H1 (cell line): ENCODE data around the gene PRKAG1. TPM values are rescaled to one million over a fixed set of nuclear protein-coding genes. Genes with fewer than 3 reads are reported as not detected.

Experiments
- CTCF ChIA-PET: fragments of 300-600 bp; sonication (Branson Sonifier 250); formaldehyde crosslinking; loops from one replicate; lab custom pipeline; 2021; ENCODE audit not compliant: partially characterized antibody; lab: Charles Lee
- POLR2A ChIA-PET: fragments of 300-600 bp; sonication (Branson Sonifier 250); formaldehyde crosslinking; loops from one replicate; lab custom pipeline; 2021; ENCODE audit warnings: inconsistent platforms; ENCODE audit not compliant: partially characterized antibody; lab: Charles Lee
- DNase-seq, 2 experiments: peaks; one replicate each; pipeline versions ENCODE4 v3.0.0 to v3.0.0-alpha.2; 2010 to 2022; ENCODE audit warnings: low spot score in 2 of 2, low read depth in 1 of 2, mixed read lengths in 1 of 2
- FAIRE-seq: peaks from 2 replicates; lab custom pipeline; 2011; peaks lifted over from hg19 to GRCh38; lab: Jason Lieb, UNC
- H2AFZ ChIP-seq: 2 replicates; pipeline ENCODE4 v1.8.1; 2012; ENCODE audit warnings: low read length, inconsistent platforms
- H2AK5ac ChIP-seq: 2 replicates; pipeline ENCODE4 v1.6.1; 2013; ENCODE audit warnings: low read depth, low read length
- H2BK120ac ChIP-seq: replicated peaks from 2 replicates; pipeline ENCODE3; 2013; ENCODE audit warnings: low read depth, low read length, inconsistent platforms
- H2BK12ac ChIP-seq: 2 replicates; pipeline ENCODE4 v1.6.1; 2013; ENCODE audit warnings: low read depth, low read length
- H2BK15ac ChIP-seq: 2 replicates; pipeline ENCODE4 v1.6.1; 2013; ENCODE audit warnings: low read length
- H2BK20ac ChIP-seq: 2 replicates; pipeline ENCODE4 v1.6.1; 2013; ENCODE audit warnings: low read length
- H2BK5ac ChIP-seq: 2 replicates; pipeline ENCODE4 v1.6.1; 2013; ENCODE audit warnings: low read depth, low read length
- H3K14ac ChIP-seq: 2 replicates; pipeline ENCODE4 v1.6.1; 2013; ENCODE audit warnings: inconsistent platforms; ENCODE audit not compliant: insufficient read length
- H3K18ac ChIP-seq: 2 replicates; pipeline ENCODE4 v1.6.1; 2013; ENCODE audit warnings: low read length; ENCODE audit errors: extremely low read depth
- H3K23ac ChIP-seq: 2 replicates; pipeline ENCODE4 v1.6.1; 2013; ENCODE audit warnings: inconsistent platforms; ENCODE audit not compliant: insufficient read length
- H3K23me2 ChIP-seq: 2 replicates; pipeline ENCODE4 v1.6.1; 2013; ENCODE audit warnings: low read depth, low read length
- H3K27ac ChIP-seq: 2 replicates; pipeline ENCODE4 v1.6.1; 2011; ENCODE audit warnings: low read depth, low read length, inconsistent platforms
- H3K27me3 ChIP-seq, 4 experiments: replicated peaks in 1 of 4; 1 replicate in 1 of 4; 2 replicates in 3 of 4; pipeline versions ENCODE4 v1.6.1 to v1.8.1; 2011 to 2013; ENCODE audit warnings: low read length in 3 of 4, mild to moderate bottlenecking in 3 of 4, inconsistent platforms in 2 of 4, mixed read lengths in 2 of 4, moderate library complexity in 1 of 4; ENCODE audit not compliant: control insufficient read depth in 3 of 4, insufficient read depth in 3 of 4; ENCODE audit errors: extremely low read depth in 1 of 4
- H3K36me3 ChIP-seq, 4 experiments: 2 replicates each; pipeline versions ENCODE4 v1.6.1 to v1.8.1; 2011 to 2013; ENCODE audit warnings: mild to moderate bottlenecking in 4 of 4, low read length in 3 of 4, moderate library complexity in 2 of 4, control low read depth in 1 of 4, inconsistent platforms in 1 of 4; ENCODE audit not compliant: insufficient read depth in 4 of 4, control insufficient read depth in 2 of 4
- H3K4ac ChIP-seq: replicated peaks from 2 replicates; pipeline ENCODE3; 2013; ENCODE audit warnings: low read length, low read depth, mixed read lengths, inconsistent platforms; ENCODE audit not compliant: insufficient read length
- H3K4me1 ChIP-seq, 4 experiments: replicated peaks in 1 of 4; 1 replicate in 1 of 4; 2 replicates in 3 of 4; pipeline versions ENCODE4 v1.6.1 to v1.8.1; 2011 to 2013; ENCODE audit warnings: low read length in 3 of 4, inconsistent platforms in 2 of 4, mixed read lengths in 1 of 4; ENCODE audit not compliant: insufficient read depth in 4 of 4, control insufficient read depth in 3 of 4
- H3K4me2 ChIP-seq, 2 experiments: 2 replicates each; pipeline versions ENCODE4 v1.6.1 to v1.8.1; 2011 to 2013; ENCODE audit warnings: low read depth in 2 of 2, low read length in 2 of 2, control low read depth in 1 of 2, inconsistent platforms in 1 of 2, mild to moderate bottlenecking in 1 of 2; ENCODE audit not compliant: insufficient read depth in 1 of 2
- H3K4me3 ChIP-seq, 4 experiments: fragments of 200-600, 300-600 bp in 1 of 4; sonication (generic), shearing (Covaris generic), sonication (Bioruptor Twin) in 1 of 4; 2 replicates each; pipeline versions ENCODE4 v1.5.1 to v1.8.1; 2011 to 2016; ENCODE audit warnings: low read length in 4 of 4, low read depth in 3 of 4, control low read depth in 2 of 4, inconsistent platforms in 2 of 4, mild to moderate bottlenecking in 2 of 4, mixed read lengths in 1 of 4, moderate library complexity in 1 of 4; ENCODE audit not compliant: insufficient read depth in 2 of 4; ENCODE audit errors: extremely low read depth in 1 of 4
- H3K56ac ChIP-seq: replicated peaks from 2 replicates; pipeline ENCODE3; 2013; ENCODE audit warnings: low read depth, mild to moderate bottlenecking, mixed read lengths, low read length, inconsistent platforms; ENCODE audit not compliant: insufficient read length
- H3K79me1 ChIP-seq: 2 replicates; pipeline ENCODE4 v1.6.1; 2013; ENCODE audit warnings: low read depth, low read length, control low read depth
- H3K79me2 ChIP-seq, 2 experiments: 2 replicates each; pipeline versions ENCODE4 v1.6.1 to v1.8.1; 2012 to 2013; ENCODE audit warnings: low read length in 2 of 2, mild to moderate bottlenecking in 2 of 2, inconsistent platforms in 1 of 2; ENCODE audit not compliant: insufficient read depth in 2 of 2, control insufficient read depth in 1 of 2
- H3K9ac ChIP-seq, 4 experiments: replicated peaks in 1 of 4; 1 replicate in 1 of 4; 2 replicates in 3 of 4; pipeline versions ENCODE4 v1.6.1 to v1.8.1; 2011 to 2013; ENCODE audit warnings: low read depth in 3 of 4, low read length in 3 of 4, control low read depth in 2 of 4, mild to moderate bottlenecking in 2 of 4, moderate library complexity in 2 of 4, inconsistent platforms in 1 of 4; ENCODE audit errors: extremely low read depth in 1 of 4
- H3K9me3 ChIP-seq, 2 experiments: 2 replicates each; pipeline versions ENCODE4 v1.6.1 to v1.8.1; 2012 to 2013; ENCODE audit warnings: mild to moderate bottlenecking in 2 of 2, moderate library complexity in 2 of 2, control low read depth in 1 of 2, inconsistent platforms in 1 of 2, low read depth in 1 of 2, low read length in 1 of 2, mixed read lengths in 1 of 2; ENCODE audit not compliant: insufficient read depth in 2 of 2
- H4K20me1 ChIP-seq, 2 experiments: replicated peaks in 1 of 2; 2 replicates each; pipeline versions ENCODE3 to v1.8.1; 2011 to 2013; ENCODE audit warnings: inconsistent platforms in 2 of 2, low read length in 2 of 2, mild to moderate bottlenecking in 1 of 2; ENCODE audit not compliant: insufficient read depth in 2 of 2, control insufficient read depth in 1 of 2
- H4K5ac ChIP-seq: 2 replicates; pipeline ENCODE4 v1.6.1; 2013; ENCODE audit warnings: low read length, low read depth, mixed read lengths, inconsistent platforms; ENCODE audit not compliant: insufficient read length
- H4K8ac ChIP-seq: 2 replicates; pipeline ENCODE4 v1.8.0; 2013; ENCODE audit warnings: mild to moderate bottlenecking, moderate library complexity, low read length, inconsistent platforms; ENCODE audit not compliant: insufficient read depth; ENCODE audit errors: extremely low read depth
- H4K91ac ChIP-seq: replicated peaks from 2 replicates; pipeline ENCODE3; 2013; ENCODE audit warnings: low read length, mixed read lengths, inconsistent platforms; ENCODE audit not compliant: insufficient read length
- CHD2 ChIP-seq: IDR thresholded peaks from 2 replicates; pipeline ENCODE4 v1.6.1; 2012; ENCODE audit warnings: low read length, improper control_type of control experiment
- NRF1 ChIP-seq: IDR thresholded peaks from 2 replicates; pipeline ENCODE4 v1.6.1; 2011; ENCODE audit warnings: mild to moderate bottlenecking, low read depth, low read length, improper control_type of control experiment
- SAP30 ChIP-seq: fragments of 300-600 bp; sonication (generic); IDR thresholded peaks from 2 replicates; pipeline ENCODE4 v1.7.1; 2012; ENCODE audit warnings: low read length, moderate library complexity, mild to moderate bottlenecking, inconsistent platforms; ENCODE audit not compliant: insufficient read depth, insufficient replicate concordance
- WGBS, 2 experiments: shearing (Covaris generic) in 1 of 2; methylation state at CpG; one replicate each; pipeline versions ENCODE4 v1.1.6 to v1.1.7; 2013 to 2015; ENCODE audit warnings: low lambda C conversion rate in 2 of 2, mixed read lengths in 2 of 2, inconsistent platforms in 1 of 2, low coverage in 1 of 2, missing lambda C conversion rate in 1 of 2; ENCODE audit not compliant: insufficient replicate concordance in 2 of 2, insufficient coverage in 1 of 2, insufficient read length in 1 of 2; ENCODE audit errors: extremely low coverage in 1 of 2, missing lambda C conversion rate in 1 of 2; 5-methylcytosine and 5-hydroxymethylcytosine counted together
- polyA plus RNA-seq, 7 experiments: library from polyadenylated mRNA; depleted of rRNA in 3 of 7; stranded (reverse) in 5 of 7; unstranded in 2 of 7; fragments of >200 nt in 5 of 7; fragments of 200-250 nt in 2 of 7; gene quantifications; 1 replicate in 5 of 7; 2 replicates in 1 of 7; 4 replicates in 1 of 7; pipeline versions ENCODE4 v1.2.1 to v1.2.3, GENCODE V29; 2011 to 2013; ENCODE audit warnings: missing spikeins in 2 of 7, mixed read lengths in 2 of 7
- total RNA-seq: library from RNA; stranded (reverse); fragmentation: NEBNext Ultra II Directional; extraction: Animal tissue kit (Norgen Biotek cat#: 25700); gene quantifications from 2 replicates; pipeline ENCODE4 v1.2.1, GENCODE V29; 2021

Gene PRKAG1
- total and polyA plus RNA-seq, 2 of the 8 experiments (the other 6 are each of a cell fraction or from before 2014, with no cell fraction given) = 38.6 to 57.5 TPM

DNA sequence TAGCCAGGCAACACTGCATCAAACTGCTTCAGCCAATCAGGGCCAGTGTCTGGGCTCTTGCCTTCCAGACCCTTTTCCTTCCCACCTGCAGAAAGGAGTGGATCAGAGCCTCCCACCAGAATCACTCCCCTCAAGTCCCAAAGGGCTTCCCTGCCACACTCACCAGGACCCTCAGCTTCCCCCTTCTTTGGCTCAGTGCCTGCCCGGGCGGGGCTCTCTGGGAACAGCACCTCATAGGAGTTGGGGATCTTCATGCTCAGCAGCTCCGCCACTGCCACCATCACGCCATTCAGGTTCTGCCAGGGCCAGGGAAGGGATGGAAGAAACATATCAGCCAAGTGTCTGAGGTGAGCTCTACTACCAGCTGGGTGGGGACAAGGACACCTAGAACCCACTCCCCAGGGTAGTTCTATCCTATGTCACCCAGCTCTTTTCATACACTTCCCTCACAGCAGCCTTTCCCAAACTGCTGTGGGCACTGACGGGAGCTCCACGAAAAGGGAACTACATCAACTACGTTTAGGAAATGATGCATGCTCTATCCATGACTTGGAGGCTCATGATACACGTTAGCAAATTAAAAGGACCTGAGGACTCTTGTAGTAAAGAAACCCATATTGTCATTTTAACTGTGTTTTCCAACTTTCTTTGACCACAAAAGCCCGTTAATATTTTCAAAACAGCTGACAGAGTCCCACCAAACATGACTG is 9.4 kb upstream of the PRKAG1 start:
- Histone ChIP-seq H4K5ac (no peak overlapping the region), H3K4me3 (no peak overlapping the region), H2BK5ac (no peak overlapping the region), H2BK12ac (no peak overlapping the region), H3K56ac (no peak overlapping the region), H2BK120ac (no peak overlapping the region), H3K27ac (no peak overlapping the region), H3K23ac (no peak overlapping the region), H2BK20ac (no peak overlapping the region), H2AFZ (no peak overlapping the region), H3K23me2 (no peaks in the 10 kb centered on the region), H3K4me2 (no peak overlapping the region), H4K8ac (no peak overlapping the region), H2BK15ac (no peak overlapping the region), H3K27me3 (no peaks in the 10 kb centered on the region), H3K9me3 (no peaks in the 10 kb centered on the region), H3K4ac (no peak overlapping the region), H3K36me3 (peaks cover 42 to 85% (median 73%) of the 10 kb centered on the region in 4 experiments; a peak in 7 of 8 replicates), H3K79me1 (no peaks in the 10 kb centered on the region; the same call in 1 of the 2 replicates), H2AK5ac (no peak overlapping the region), H4K20me1 (peaks cover 4 to 13% of the 10 kb centered on the region in 2 experiments), H4K91ac (no peak overlapping the region), H3K18ac (no peak overlapping the region), H3K4me1 (no peaks in the 10 kb centered on the region), H3K14ac (no peak overlapping the region), H3K9ac (no peak overlapping the region), H3K79me2 (no peaks in the 10 kb centered on the region)
- POLR2A ChIA-PET = interaction anchor here (0.9 to 22.2 kb wide), 5 partner anchors 8 to 112 kb away, joined by 3 to 339 read pairs (median 9); partner anchors contain the start of genes KMT2D and PRKAG1
- 93% methylated on average over 8 of the region's 9 CpGs; no CpG with 5 or more reads in 1 of the 2 experiments for WGBS, 2 experiments
- FAIRE-seq (no peak), DNase-seq (no peak)
- CTCF ChIA-PET = interaction anchor here (0.7 to 4.9 kb wide), 6 partner anchors 10 to 89 kb away, joined by 3 to 43 read pairs (median 4); no protein-coding TSS in a partner anchor
- no peak for TF ChIP-seq NRF1
- no peak for TF ChIP-seq CHD2
- TF ChIP-seq SAP30 = no peak
